IPS-20b (cell line): ENCODE results near the gene ZMIZ2.
"Not testable (repeated sequence)": the region's sequence is repeated elsewhere in the genome, so short reads cannot be mapped to it uniquely, and the experiment has no call there.

Source experiments
- H3K27ac ChIP-seq: one replicate; pipeline ENCODE4 v1.5.1; 2013; ENCODE audit warnings: low read length
- H3K27me3 ChIP-seq: 2 replicates; pipeline ENCODE4 v1.6.1; 2013; ENCODE audit warnings: mild to moderate bottlenecking, low read length, inconsistent platforms; ENCODE audit not compliant: insufficient read depth
- H3K36me3 ChIP-seq: 2 replicates; pipeline ENCODE4 v1.6.1; 2013; ENCODE audit warnings: low read depth, mild to moderate bottlenecking, inconsistent platforms, low read length, moderate library complexity; ENCODE audit not compliant: insufficient read depth
- H3K4me1 ChIP-seq: 2 replicates; pipeline ENCODE4 v1.6.1; 2013; ENCODE audit warnings: mild to moderate bottlenecking, control low read depth, inconsistent platforms, low read length, moderate library complexity; ENCODE audit not compliant: insufficient read depth
- H3K4me3 ChIP-seq: 2 replicates; pipeline ENCODE4 v1.5.1; 2013; ENCODE audit warnings: mild to moderate bottlenecking, low read length, inconsistent platforms
- H3K9ac ChIP-seq: 2 replicates; pipeline ENCODE4 v1.6.1; 2013; ENCODE audit warnings: low read depth, mild to moderate bottlenecking, inconsistent platforms, low read length, moderate library complexity
- H3K9me3 ChIP-seq: 2 replicates; pipeline ENCODE4 v1.6.1; 2013; ENCODE audit warnings: mild to moderate bottlenecking, low read depth, low read length, inconsistent platforms; ENCODE audit not compliant: insufficient read depth

Gene ZMIZ2

DNA sequence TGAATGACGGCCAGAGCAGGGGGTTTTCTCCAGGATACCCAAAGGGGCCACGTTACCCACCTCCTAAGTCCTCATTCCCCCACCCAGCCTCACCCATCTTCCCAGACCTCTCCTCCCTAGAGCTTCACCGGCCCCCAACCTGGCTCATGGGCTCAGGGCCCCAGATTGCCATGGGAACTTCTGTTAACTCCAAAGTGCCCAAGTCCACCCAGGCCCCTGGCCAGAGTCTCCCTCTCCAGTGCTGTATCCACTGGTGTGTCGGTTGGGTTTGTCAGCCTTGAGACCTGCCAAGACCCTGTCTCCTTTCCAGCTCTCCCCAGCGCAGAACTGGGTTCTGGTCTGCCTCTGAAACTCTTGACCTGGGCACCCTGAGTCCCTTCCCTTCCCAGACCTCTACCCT is 37.1 kb upstream of the ZMIZ2 start:
- Histone ChIP-seq H3K4me3 (no peak overlapping the region), H3K27ac (no peak overlapping the region), H3K27me3 (no peaks in the 10 kb centered on the region), H3K4me1 (no peaks in the 10 kb centered on the region), H3K9ac (no peak overlapping the region), H3K9me3 (no peaks in the 10 kb centered on the region), H3K36me3 (peaks cover 27% of the 10 kb centered on the region)

DNA sequence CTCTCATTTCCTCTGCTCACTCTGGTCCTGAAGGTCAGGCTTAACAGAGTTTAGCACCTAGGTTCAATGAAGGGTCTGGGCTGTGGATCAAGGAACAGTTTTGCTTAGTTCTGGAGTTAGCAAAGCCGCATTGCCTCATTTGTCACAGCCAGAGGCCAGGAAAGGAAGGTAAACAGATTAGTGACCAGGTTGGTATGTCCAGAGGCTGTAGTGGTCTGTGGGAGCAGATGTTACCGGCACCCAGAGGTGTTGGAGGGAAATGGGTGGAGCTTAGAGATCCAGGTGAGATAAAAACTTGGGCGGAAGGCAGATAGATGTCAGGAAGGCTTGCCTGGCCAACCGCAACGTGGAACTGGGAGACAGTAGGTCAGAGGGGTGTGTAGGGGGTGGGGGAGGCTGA is 36.6 kb upstream of the ZMIZ2 start:
- Histone ChIP-seq H3K36me3 (peaks cover 24% of the 10 kb centered on the region), H3K4me3 (no peak overlapping the region), H3K27ac (no peak overlapping the region), H3K9me3 (no peaks in the 10 kb centered on the region), H3K27me3 (no peaks in the 10 kb centered on the region), H3K9ac (no peak overlapping the region), H3K4me1 (no peaks in the 10 kb centered on the region)

GRCh38 chr7:44713141-44713540 is 35.5 kb upstream of the ZMIZ2 start:
- Histone ChIP-seq H3K9ac (no peak overlapping the region), H3K4me1 (no peaks in the 10 kb centered on the region), H3K4me3 (no peak overlapping the region), H3K9me3 (no peaks in the 10 kb centered on the region), H3K36me3 (peaks cover 12% of the 10 kb centered on the region), H3K27me3 (no peaks in the 10 kb centered on the region), H3K27ac (no peak overlapping the region)

DNA sequence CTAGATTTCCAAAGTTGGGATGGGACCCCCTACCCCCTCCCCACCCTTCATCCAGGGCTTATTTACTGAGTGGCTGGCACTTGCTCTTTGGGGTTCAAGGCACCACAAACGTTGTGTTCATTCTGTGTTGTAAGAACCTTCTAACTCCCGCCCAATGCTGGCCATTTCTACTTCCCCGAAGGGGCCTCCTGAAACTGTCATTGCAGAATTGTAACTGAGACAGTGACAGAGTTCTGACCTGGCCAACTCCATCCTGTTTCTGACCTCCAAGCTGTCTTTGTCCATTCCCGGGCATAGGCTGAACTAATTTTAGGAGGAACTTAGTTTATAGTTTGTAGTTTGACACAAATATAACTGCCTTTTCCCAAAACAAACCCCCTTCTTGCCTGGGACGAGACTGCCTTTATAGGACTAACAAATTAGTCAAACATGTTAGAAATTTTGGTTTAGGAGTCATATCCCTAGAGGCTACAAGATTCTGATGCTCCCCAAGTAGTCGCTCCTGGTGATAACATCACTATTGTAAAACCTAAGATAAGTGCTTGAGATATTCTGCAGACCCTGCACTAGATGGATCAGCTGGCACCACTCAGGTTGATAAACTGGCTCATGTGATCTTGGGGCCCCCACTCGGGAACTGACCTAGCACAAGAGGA is 34.8 kb upstream of the ZMIZ2 start:
- Histone ChIP-seq H3K4me1 (no peaks in the 10 kb centered on the region), H3K27me3 (no peaks in the 10 kb centered on the region), H3K9ac (no peak overlapping the region), H3K27ac (no peak overlapping the region), H3K36me3 (peaks cover 11% of the 10 kb centered on the region), H3K4me3 (no peak overlapping the region), H3K9me3 (no peaks in the 10 kb centered on the region)

- no peaks in the 10 kb centered on the region for H3K36me3 ChIP-seq
- no peak overlapping the region for H3K27ac ChIP-seq
- H3K27me3 ChIP-seq: no peaks in the 10 kb centered on the region
- H3K9me3 ChIP-seq: peaks cover 15% of the 10 kb centered on the region
- H3K4me3 ChIP-seq: no peak overlapping the region
- no peaks in the 10 kb centered on the region for H3K4me1 ChIP-seq
- no peak overlapping the region for H3K9ac ChIP-seq
Observed at GRCh38 chr7:44716205-44716604, 32.4 kb upstream of the ZMIZ2 start.

GRCh38 chr7:44720301-44720700 is 28.3 kb upstream of the ZMIZ2 start:
- no peaks in the 10 kb centered on the region for H3K36me3 ChIP-seq

GRCh38 chr7:44724276-44724675 is 24.4 kb upstream of the ZMIZ2 start:
- Histone ChIP-seq H3K36me3 (no peaks in the 10 kb centered on the region), H3K27me3 (no peaks in the 10 kb centered on the region), H3K4me3 (no peak overlapping the region), H3K9ac (no peak overlapping the region), H3K9me3 (peaks cover 17% of the 10 kb centered on the region), H3K27ac (no peak overlapping the region), H3K4me1 (no peaks in the 10 kb centered on the region)

More at GRCh38 chr7:44720301-44720700, 28.3 kb upstream of the ZMIZ2 start:
- Histone ChIP-seq H3K27me3 (no peaks in the 10 kb centered on the region), H3K4me1 (no peaks in the 10 kb centered on the region), H3K27ac (no peak overlapping the region), H3K4me3 (no peak overlapping the region), H3K9me3 (peaks cover 17% of the 10 kb centered on the region), H3K9ac (no peak overlapping the region)

DNA sequence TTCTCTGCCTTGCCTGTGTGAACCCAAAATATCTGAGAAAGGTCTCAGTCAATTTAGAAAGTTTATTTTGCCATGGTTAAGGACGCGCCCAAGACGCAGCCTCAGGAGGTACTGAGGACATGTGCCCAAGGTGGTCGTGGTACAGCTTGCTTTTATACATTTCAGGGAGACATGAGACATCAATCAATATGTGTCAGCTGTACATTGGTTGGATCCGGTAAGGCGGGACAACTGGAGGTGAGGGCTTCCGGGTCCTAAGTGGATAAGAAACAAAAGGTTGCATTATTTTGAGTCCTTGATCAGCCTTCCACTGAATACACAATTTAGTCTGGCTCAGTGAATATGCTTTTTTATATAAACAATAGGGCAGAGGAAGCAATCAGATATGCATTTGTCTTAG is 22.4 kb upstream of the ZMIZ2 start:
- H3K36me3 ChIP-seq, H3K9me3 ChIP-seq, H3K27me3 ChIP-seq, H3K9ac ChIP-seq, H3K4me3 ChIP-seq, H3K27ac ChIP-seq, H3K4me1 ChIP-seq: not testable (repeated sequence)

GRCh38 chr7:44727158-44727936 is 21.3 kb upstream of the ZMIZ2 start:
- Histone ChIP-seq H3K36me3 (no peaks in the 10 kb centered on the region), H3K4me3 (no peak overlapping the region), H3K9me3 (no peaks in the 10 kb centered on the region), H3K27ac (no peak overlapping the region), H3K4me1 (no peaks in the 10 kb centered on the region), H3K27me3 (no peaks in the 10 kb centered on the region), H3K9ac (no peak overlapping the region)

DNA sequence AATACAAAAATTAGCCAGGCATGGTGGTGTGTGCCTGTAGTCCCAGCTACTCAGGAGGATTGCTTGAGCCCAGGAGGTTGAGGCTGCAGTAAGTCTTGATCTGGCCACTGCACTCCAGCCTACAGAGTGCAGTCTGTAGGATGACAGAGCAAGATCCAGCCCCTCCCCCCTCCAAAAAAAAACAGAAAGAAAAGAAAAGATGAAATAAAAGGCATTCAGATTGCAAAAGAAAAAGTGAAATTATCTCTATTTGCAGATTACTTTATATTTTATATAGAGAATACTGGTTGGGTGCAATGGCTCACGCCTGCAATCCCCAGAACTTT is 20.7 kb upstream of the ZMIZ2 start:
- H3K9me3 ChIP-seq: no peaks in the 10 kb centered on the region
- H3K4me1 ChIP-seq: no peaks in the 10 kb centered on the region
- H3K4me3 ChIP-seq: no peak overlapping the region
- no peak overlapping the region for H3K9ac ChIP-seq
- H3K36me3 ChIP-seq: no peaks in the 10 kb centered on the region
- H3K27ac ChIP-seq: no peak overlapping the region
- H3K27me3 ChIP-seq: no peaks in the 10 kb centered on the region

DNA sequence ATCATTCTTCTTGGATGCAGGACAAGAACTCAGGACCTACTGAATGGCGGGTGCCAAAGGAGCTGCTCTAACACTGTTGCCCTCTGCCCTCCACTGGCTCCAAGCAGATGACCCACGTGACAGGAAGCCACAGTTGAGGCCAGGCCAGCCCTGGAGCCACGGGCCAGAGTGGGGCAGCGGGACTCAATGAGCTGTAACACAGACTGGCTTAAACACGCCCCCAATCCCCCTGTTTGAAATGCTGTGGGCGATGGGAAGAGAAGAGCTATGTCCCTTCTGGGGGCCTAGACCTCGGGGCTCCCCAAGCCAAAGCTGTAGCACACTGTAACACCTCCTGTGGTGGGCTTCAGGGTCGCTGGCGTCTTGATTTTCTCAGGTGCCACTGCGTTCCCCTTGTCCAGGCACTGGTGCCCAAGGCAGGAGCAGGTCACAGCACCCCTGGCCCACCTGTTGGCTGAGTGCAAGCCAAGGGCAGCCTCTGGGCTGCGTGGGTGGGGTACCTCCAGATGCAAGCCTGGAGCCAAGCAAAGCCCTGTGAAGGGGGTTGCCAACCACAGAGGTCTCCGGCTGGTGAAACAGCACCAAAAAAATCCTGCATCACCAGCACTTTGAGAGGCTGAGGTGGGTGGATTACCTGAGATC is 18.6 kb upstream of the ZMIZ2 start:
- Histone ChIP-seq H3K4me1 (no peaks in the 10 kb centered on the region), H3K9ac (no peak overlapping the region), H3K9me3 (no peaks in the 10 kb centered on the region)

DNA sequence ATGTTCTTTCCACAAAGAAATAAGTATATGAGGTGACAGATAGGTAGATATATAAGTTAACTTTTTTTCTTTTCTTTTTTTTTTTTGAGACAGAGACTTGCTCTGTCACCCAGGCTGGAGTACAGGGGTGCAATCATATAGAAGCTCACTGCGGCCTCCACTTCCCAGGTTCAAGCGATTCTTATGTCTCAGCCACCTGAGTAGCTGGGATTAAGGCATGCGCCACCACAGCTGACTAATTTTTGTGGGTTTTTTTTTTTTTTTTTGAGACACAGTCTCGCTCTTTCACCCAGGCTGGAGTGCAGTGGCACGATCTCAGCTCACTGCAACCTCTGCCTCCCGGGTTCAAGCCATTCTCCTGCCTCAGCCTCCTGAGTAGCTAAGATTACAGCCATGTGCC is 15.7 kb upstream of the ZMIZ2 start:
- not testable (repeated sequence) for H3K9me3 ChIP-seq, H3K9ac ChIP-seq, H3K4me3 ChIP-seq, H3K27ac ChIP-seq, H3K36me3 ChIP-seq, H3K4me1 ChIP-seq, H3K27me3 ChIP-seq

More for the DNA sequence above, 18.6 kb upstream of the ZMIZ2 start:
- Histone ChIP-seq H3K27me3 (no peaks in the 10 kb centered on the region), H3K27ac (no peak overlapping the region), H3K36me3 (no peaks in the 10 kb centered on the region), H3K4me3 (no peak overlapping the region)
